IPS-18a (cell line): ENCODE results near the gene FTSJ1.

Experiments used
- H3K27ac ChIP-seq: one replicate; pipeline ENCODE4 v1.5.1; 2013; ENCODE audit warnings: low read length
- H3K27me3 ChIP-seq: one replicate; pipeline ENCODE4 v1.6.1; 2013; ENCODE audit warnings: mild to moderate bottlenecking, low read length; ENCODE audit not compliant: control insufficient read depth, insufficient read depth
- H3K36me3 ChIP-seq: one replicate; pipeline ENCODE4 v1.6.1; 2013; ENCODE audit warnings: low read depth, low read length; ENCODE audit not compliant: control insufficient read depth
- H3K4me1 ChIP-seq: one replicate; pipeline ENCODE4 v1.6.1; 2013; ENCODE audit warnings: low read depth, low read length; ENCODE audit not compliant: control insufficient read depth
- H3K4me3 ChIP-seq: one replicate; pipeline ENCODE4 v1.5.1; 2013; ENCODE audit warnings: low read length
- H3K9ac ChIP-seq: one replicate; pipeline ENCODE4 v1.6.1; 2013; ENCODE audit warnings: mild to moderate bottlenecking, low read length, moderate library complexity
- H3K9me3 ChIP-seq: one replicate; pipeline ENCODE4 v1.6.1; 2013; ENCODE audit warnings: low read depth, low read length; ENCODE audit not compliant: control insufficient read depth

FTSJ1 gene

DNA sequence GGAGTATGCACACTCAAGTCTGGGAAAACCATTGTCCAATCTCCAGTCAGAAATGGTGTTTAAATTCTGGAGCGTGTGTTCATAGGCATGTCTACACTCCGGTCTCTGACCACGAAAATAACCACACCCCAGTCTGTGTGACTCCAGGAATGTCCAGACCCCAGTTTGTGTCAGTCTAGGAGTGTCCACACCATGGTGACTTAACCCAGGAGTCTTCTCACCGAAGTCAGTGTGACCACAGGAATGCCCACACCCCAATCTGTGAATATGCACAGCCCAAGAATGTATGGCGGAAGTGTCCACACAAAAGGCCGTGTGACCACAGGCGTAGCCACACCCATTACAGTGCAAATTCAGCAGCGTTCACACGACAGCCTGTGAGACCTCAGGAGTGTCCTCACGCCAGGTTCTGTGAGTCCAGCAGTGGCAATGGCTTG lies 11.4 kb downstream of the FTSJ1 start:
- no peak overlapping the region for H3K27ac ChIP-seq
- no peaks in the 10 kb centered on the region for H3K27me3 ChIP-seq
- peaks cover 19% of the 10 kb centered on the region for H3K9me3 ChIP-seq
- no peak overlapping the region for H3K4me3 ChIP-seq
- H3K9ac ChIP-seq = no peak overlapping the region
- no peaks in the 10 kb centered on the region for H3K4me1 ChIP-seq
- peaks cover 11% of the 10 kb centered on the region for H3K36me3 ChIP-seq

DNA sequence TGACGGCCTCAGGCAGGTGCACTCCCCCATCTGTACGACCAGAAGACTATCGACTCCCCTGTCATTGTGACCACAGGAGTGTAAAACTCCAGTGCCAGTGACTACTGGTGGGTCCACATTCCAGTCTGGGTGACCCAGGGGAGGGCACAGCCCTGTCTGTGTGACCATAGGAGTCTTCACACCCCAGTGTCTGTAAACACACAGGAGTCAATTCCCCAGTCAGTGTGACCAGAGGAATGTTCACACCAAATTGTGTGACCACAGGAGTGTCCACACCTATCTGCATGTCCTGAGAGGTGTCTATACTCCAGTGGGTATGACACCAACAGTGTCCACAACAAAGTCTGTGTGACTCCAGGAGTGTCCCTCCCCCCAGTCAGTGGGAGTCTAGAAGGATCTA lies 12.0 kb downstream of the FTSJ1 start:
- no peaks in the 10 kb centered on the region for H3K27me3 ChIP-seq
- H3K27ac ChIP-seq = no peak overlapping the region
- peaks cover 4% of the 10 kb centered on the region for H3K36me3 ChIP-seq
- no peak overlapping the region for H3K4me3 ChIP-seq
- peaks cover 19% of the 10 kb centered on the region for H3K9me3 ChIP-seq
- H3K9ac ChIP-seq = no peak overlapping the region
- H3K4me1 ChIP-seq = no peaks in the 10 kb centered on the region

GRCh38 chrX:48489296-48489695 lies 13.3 kb downstream of the FTSJ1 start:
- Histone ChIP-seq H3K27ac (no peak overlapping the region), H3K4me1 (no peaks in the 10 kb centered on the region), H3K4me3 (no peak overlapping the region), H3K9me3 (peaks cover 19% of the 10 kb centered on the region), H3K36me3 (no peaks in the 10 kb centered on the region), H3K9ac (no peak overlapping the region), H3K27me3 (no peaks in the 10 kb centered on the region)

DNA sequence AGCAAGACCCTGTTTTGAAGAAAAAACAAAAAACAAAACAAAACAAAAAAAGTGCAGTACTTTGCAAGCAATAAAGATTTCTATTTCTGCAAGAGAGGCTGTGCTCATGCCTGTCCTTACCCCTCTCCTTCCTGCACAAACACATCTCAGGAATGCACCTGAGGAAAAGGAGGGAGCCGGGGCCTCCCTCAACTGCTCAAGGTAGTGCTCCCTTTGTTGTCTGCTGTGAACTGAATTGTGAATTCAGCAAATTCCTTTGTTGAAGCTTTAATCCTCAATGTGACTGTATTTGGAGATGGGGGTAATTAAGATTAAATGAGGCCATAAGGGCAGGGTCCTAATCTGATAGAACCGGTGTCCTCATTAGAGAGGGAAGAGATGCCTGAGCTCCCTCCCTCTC lies 13.9 kb downstream of the FTSJ1 start:
- Histone ChIP-seq H3K36me3 (no peaks in the 10 kb centered on the region), H3K4me1 (no peaks in the 10 kb centered on the region), H3K27me3 (no peaks in the 10 kb centered on the region), H3K4me3 (no peak overlapping the region), H3K27ac (no peak overlapping the region), H3K9ac (no peak overlapping the region), H3K9me3 (peaks cover 19% of the 10 kb centered on the region)

- Histone ChIP-seq H3K4me3 (no peak overlapping the region), H3K9me3 (peaks cover 17% of the 10 kb centered on the region), H3K9ac (no peak overlapping the region), H3K4me1 (no peaks in the 10 kb centered on the region), H3K36me3 (no peaks in the 10 kb centered on the region), H3K27me3 (no peaks in the 10 kb centered on the region), H3K27ac (no peak overlapping the region)
Observed at GRCh38 chrX:48490661-48491060, 14.7 kb downstream of the FTSJ1 start.

GRCh38 chrX:48491809-48492208 lies 15.8 kb downstream of the FTSJ1 start:
- Histone ChIP-seq H3K9ac (no peak overlapping the region), H3K4me1 (no peaks in the 10 kb centered on the region), H3K9me3 (peaks cover 17% of the 10 kb centered on the region), H3K36me3 (no peaks in the 10 kb centered on the region), H3K4me3 (no peak overlapping the region), H3K27ac (no peak overlapping the region), H3K27me3 (no peaks in the 10 kb centered on the region)

GRCh38 chrX:48492293-48492910 lies 16.4 kb downstream of the FTSJ1 start:
- Histone ChIP-seq H3K27me3 (no peaks in the 10 kb centered on the region), H3K27ac (no peak overlapping the region), H3K9me3 (peaks cover 17% of the 10 kb centered on the region), H3K9ac (no peak overlapping the region), H3K4me1 (no peaks in the 10 kb centered on the region), H3K36me3 (no peaks in the 10 kb centered on the region), H3K4me3 (no peak overlapping the region)

DNA sequence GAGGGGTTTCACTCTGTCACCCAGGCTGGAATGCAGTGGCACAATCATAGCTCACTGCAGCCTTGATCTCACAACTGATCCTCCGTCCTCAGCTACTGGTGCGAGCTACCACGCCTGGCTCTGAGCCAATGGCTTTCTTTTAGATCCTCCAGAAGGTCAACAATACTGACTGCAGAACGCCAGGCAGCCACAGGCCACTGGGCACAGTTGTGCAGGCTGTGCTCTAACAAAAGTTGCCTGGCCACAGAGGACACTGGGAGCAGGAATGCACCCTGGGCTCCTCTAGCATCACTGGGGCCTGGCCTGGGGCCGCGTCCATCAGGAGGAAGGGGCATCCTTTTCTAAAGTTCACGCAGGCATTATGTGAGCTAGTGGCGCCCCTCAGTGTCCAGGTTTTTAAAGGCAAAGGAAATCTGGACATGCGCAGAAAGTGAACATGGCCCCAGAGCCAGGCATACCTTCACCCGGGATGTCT lies 17.9 kb downstream of the FTSJ1 start:
- H3K27me3 ChIP-seq = no peaks in the 10 kb centered on the region
- no peak overlapping the region for H3K9ac ChIP-seq
- no peaks in the 10 kb centered on the region for H3K36me3 ChIP-seq
- no peaks in the 10 kb centered on the region for H3K4me1 ChIP-seq
- H3K27ac ChIP-seq = no peak overlapping the region
- no peak overlapping the region for H3K4me3 ChIP-seq
- peaks cover 4% of the 10 kb centered on the region for H3K9me3 ChIP-seq

GRCh38 chrX:48496660-48497059 lies 20.7 kb downstream of the FTSJ1 start:
- Histone ChIP-seq H3K9ac (no peak overlapping the region), H3K27ac (no peak overlapping the region), H3K27me3 (no peaks in the 10 kb centered on the region), H3K4me3 (no peak overlapping the region), H3K4me1 (no peaks in the 10 kb centered on the region), H3K36me3 (no peaks in the 10 kb centered on the region), H3K9me3 (peaks cover 4% of the 10 kb centered on the region)

DNA sequence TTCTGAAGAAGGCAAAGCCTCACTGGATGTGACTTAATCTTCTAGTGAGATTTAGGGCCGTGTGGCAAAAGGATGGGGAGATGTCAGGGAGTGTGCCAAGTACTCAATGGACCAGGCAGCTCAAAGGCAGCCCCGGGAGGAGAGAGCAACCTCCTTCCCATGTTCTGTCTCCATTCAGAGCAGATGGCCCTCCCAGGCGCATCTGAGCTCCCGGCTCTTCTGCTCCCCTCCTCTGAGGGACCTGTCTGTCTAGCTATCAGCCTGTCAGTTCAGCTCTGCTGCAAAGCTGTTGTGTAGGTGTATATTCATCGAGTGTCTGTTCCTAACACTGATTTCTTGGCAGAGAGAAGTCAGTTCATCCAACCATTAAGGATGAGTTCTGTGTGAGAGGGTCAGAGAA lies 21.9 kb downstream of the FTSJ1 start:
- H3K27ac ChIP-seq = no peak overlapping the region
- H3K4me1 ChIP-seq = no peaks in the 10 kb centered on the region
- H3K27me3 ChIP-seq = no peaks in the 10 kb centered on the region
- H3K36me3 ChIP-seq = no peaks in the 10 kb centered on the region
- H3K4me3 ChIP-seq = no peak overlapping the region
- no peak overlapping the region for H3K9ac ChIP-seq
- peaks cover 5% of the 10 kb centered on the region for H3K9me3 ChIP-seq

DNA sequence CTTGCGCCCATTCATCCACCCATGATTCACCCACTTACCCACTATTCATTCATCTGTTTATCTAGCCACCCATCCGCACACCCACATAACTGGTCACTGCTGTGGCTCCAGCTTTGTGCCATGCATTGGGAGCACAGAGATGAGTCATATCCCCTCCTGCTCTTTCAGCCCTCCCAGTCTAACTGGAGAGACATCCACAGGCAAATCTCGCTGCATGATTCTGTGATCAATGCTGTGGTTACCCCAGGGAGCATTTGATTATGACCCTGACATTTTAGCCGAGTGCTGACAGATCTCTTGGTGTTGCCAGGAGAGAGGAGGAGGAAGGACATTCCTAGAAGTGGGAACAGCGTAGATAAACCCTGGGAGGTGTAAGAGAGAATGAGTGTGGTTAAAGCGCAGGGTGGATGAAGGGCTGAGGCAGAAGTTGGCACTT lies 22.4 kb downstream of the FTSJ1 start:
- Histone ChIP-seq H3K9me3 (peaks cover 8% of the 10 kb centered on the region), H3K27ac (no peak overlapping the region), H3K27me3 (no peaks in the 10 kb centered on the region), H3K4me3 (no peak overlapping the region), H3K36me3 (no peaks in the 10 kb centered on the region), H3K9ac (no peak overlapping the region), H3K4me1 (no peaks in the 10 kb centered on the region)

DNA sequence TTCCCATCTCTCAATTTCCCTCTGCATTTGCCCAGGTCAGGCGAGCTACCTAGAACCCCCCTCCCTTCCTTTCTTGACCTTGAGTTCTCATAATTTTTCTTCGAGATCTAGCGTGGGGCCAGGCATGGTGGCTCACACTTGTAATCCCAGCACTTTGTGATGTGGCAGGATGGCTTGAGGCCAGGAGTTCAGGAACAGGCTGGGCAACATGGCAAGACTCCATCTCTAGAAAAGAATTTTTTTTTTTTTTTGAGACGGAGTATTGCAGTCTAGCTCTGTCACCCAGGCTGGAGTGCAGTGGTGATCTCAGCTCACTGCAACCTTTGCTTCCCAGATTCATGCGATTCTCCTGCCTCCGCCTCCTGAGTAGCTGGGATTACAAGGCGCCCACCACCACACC lies 28.3 kb downstream of the FTSJ1 start:
- H3K4me1 ChIP-seq = no peaks in the 10 kb centered on the region

More for the DNA sequence above, 28.3 kb downstream of the FTSJ1 start:
- Histone ChIP-seq H3K27me3 (no peaks in the 10 kb centered on the region), H3K27ac (no peak overlapping the region), H3K4me3 (no peak overlapping the region), H3K9ac (no peak overlapping the region), H3K36me3 (no peaks in the 10 kb centered on the region), H3K9me3 (peaks cover 4% of the 10 kb centered on the region)
